ENCODE data around the gene ITGA11.
A peak's percentile ranks its signal among the peaks of the same experiment; 100 is the strongest.
"Not testable (repeated sequence)": the region's sequence is repeated elsewhere in the genome, so short reads cannot be mapped to it uniquely, and the experiment has no call there.

The ITGA11 gene

DNA sequence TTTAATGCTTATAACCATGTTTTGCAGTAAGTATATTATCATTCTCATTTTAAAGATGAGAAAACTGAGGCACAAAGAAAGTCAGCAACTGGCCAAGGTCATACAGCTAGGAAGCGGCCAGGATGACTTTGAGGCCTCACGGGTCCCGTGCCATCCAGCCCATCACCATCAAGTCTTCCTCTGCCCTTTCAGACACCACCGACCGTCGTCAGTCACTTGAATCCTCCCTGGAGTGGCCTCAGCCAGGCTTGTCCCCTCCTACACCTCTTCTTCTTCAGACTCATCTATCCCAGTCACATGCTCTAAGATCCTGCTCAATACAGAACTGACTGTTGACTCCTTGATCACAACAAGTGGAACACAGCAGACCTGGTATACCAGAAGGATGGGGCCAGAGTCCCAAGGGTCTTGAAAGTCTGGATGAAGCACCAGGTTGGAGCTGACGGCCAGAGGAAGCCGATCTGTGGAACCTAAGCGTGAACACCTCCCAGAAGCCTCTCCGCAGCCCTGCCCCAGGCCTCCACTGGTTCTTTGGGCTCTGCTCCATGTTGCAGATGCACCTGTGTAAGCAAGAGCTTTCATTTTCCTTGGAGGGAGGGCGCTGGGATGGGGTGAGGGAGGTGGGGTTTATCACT, 22.1 kb downstream of the ITGA11 start:
- DNase-seq, result no peak

DNA sequence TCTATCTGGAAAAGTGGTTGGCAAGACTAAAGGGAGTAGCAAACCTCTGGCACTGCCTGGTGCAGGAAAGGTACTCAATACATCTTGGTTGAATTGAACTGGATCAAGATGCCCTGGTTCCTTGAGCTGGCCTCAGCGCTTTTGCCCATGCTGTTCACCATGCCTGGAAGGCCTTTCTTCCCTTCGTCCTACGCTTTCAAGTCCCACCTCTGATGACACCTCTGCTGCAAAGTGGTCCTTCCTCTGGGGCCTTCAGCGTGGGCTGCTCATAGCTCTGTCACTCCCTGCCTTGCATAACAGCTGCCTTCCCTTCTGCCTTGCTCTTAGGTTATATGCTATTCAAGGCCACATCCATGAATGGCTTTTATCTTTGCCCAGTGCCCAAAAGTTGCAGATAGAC, 23.0 kb downstream of the ITGA11 start:
- DNase-seq, result no peak

DNA sequence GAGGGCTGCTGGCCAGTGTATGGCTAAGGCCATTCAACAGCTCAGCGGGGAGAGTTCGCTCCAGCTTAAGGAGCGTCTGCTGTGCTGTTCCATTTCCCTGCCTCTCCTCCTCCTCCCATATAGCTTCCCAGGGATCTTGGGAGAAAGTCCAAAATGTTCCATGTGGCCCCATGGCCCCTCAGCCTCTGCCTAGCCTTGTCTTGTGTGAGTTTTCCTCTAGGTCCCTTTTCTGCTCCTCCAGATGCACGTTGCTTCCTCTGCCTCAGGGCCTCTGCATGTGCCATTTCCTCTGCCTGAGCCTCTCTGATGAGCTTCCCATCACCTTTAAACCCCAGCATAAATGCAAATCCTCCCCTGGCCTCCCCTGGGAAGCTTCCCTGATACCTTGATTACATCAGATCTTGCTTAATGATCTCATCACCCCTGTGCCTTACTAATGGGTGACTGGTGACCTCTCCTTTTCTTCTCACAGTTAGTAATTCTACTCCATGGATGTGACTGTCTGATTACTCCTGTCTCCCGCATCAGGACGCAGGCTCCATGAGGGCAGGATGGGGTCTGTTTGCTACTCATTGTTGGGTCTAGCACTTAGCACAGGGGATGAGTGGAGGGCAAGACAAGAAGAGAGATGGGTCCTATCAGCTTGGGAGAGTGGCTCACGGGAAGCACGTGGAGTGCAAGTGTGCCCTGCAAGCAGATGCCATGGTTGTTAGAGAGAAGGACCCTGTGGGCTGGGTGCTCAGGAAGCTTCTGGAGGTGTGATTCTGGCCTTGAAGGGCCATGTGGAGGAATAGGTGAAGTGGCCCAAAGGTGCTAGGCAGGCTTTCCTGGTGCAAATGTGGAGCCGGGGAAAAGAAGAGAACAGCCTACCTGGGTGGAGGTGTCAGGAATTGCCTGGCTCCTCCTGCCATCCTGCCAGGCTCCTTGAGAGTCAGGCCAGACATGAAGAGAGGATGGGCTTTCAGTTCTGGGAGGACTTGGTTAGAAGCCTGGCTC, 23.8 kb downstream of the ITGA11 start:
- DNase-seq, result no peak

DNA sequence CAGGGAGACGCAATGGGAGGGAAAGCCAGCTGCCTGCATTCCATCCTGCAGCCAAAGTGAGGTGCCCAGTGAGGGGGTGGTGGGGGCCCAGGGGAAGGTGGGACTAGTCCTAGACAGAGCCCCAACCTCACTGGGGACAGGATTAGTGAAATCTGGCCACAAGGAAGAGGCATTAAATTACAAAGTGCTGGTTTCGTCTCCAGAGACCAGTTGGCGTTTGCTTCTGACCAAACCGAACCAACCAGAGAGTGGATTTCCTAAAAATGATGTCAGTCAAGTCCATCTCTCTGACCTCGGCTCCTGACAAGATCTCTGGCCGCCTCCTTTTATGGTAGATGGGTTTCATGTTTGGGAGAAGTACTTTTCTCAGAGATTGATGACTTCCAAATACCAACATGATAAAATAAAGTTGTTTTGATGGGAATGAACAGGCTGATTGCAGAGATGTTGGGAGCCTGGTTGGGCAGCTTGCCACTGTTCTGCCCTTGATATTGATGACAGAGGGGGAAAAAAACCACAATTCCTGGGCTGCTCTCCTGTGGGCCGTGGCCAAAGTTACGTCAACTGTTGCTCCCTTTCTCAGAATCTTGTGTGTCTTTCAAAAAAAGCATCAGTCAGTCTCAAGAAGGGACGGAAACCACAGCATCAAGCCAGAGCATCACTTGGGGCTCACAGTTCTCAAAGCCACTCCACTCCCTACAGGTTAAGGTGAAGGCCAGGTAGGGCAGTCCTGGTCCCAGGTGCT, 24.6 kb downstream of the ITGA11 start:
- no peak for DNase-seq

DNA sequence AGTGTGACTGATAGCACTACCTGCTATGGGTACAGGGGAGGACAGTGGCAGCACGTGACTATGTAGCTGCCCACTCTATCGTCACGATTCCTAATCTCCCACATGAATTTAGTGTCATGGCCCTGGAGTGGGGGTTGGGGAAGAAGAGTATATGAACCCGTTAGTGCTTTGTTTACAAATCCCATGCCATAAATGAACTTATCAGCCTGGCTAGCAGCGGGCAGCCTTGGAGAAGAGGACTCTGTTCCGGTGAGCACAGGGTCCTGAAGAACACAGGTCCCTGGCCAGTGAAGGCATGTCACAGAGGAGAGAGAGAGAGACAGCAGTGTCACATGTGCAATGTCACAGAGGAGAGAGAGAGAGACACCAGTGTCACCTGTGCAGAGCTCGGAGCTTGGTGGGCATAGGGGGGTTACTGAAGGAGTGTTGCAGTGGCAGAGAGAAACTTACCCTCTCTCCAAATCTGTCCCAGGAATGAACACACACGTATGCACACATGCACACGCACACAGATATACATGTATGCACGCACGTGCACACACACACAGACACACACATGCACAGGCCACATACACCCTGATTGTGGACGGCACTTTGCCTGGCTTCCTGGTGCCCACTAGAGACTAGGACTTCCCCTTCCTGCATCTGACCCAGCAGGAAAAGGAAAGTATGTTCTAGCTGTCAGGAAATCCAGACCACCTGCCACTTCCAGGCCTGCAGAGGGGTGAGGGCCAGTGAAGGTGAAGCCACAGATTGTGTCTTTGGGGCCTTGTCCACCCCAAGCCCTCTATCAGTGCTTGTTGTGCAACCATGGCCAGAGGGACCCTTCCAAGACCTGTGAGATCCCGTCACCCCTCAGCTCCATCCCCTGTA, 26.3 kb downstream of the ITGA11 start:
- DNase-seq, result no peak

DNA sequence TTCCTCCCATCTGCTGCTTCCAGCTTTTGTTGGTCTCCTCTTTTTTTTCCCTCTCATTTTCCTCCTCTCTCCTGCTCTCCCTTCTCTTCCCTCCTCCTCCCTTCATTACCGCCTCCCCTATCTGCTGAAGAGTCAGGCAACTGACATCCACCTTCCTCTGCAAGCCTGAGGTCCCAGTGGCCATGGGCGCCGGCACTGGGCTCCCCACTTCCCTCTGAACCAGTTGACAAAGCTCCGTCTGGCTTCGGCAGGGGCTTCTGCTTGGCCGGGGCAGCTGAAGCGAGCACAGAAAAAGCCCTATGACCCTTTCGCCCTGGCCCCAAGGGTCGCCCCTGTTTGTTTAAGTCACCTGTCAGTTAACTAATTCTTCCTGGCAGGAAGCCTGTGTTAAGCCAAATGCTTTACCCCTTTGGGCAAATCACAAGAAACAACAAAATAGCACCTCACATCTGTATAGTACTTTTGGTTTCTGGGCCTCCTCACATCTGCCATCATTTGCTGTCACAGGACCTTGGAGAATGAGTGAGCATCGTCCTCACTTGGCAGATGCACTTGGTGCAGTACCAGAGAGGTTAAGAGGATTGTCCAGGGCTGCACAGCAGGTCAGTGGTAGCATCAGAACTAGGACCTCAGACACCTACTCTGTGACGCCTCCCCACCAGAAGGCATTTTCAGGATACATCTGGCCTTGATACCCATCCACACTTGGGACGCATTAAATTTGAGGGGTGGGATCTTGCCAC, 27.7 kb downstream of the ITGA11 start:
- no peak for DNase-seq

DNA sequence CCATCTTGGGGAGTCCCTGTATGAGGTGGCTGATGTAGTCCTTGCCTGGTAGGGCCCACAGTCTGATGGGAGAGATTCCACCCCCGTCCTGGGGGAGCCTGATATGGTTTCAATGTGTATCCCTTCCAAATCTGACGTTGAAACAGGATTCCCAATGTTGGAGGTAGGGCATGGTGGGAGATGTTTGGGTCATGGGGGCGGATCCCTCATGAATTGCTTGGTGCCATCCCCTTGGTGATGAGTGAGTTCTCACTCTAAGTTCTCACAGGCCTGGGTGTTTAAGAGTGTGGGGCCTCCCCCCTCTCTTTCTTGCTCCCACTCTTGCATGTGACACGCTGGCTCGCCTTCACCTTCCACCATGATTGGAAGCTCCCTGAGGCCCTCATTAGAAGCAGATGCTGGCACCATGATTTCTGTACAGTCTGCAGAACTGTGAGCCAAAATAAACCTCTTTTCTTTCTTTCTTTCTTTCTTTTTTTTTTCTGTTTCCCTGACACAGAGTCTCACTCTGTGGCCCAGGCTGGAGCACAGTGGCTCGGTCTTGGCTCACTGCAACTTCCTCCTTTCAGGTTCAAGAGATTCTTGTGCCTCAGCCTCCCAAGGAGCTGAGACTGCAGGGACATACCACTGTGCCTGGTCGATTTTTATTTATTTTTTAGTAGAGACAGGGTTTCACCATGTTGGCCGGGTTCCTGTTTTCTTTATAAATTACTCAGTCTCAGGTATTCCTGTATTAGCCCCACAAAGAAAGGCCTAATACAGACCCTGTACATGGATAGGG, 28.6 kb downstream of the ITGA11 start:
- no peak for DNase-seq

DNA sequence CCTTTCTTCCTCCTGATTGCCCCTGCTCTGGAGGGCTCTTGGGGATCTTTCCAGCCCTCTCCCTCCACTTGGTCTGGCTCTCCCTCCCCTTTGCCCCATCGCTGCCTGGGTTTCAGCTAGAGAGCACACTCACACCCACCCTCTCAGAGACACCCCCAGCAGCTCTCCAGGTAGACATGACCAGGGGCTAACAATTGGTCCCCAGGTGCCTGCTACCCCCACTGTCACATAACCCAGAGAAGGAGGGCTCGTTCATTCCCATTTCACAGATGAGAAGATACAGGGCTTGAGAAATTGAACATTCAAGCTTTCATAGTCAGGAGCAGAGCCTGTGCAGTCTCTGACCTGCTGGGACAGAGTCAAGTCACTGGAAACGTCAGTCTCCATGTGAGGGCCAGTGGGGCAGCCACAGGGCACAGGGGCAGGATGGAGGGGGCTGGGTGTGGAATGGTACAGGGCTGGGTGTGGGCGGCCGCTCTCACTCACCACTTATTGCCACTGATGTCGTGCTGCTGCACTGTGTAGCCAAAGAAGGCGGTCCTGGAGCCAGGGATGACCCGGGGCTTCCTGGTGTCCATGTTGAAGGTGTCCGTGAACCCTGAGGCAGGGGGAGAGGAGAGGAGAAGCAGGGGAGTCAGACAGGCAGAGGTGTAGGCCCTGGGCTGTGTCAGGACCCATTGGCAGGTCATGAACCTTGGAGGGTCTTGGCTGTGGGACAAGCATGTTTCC, 29.4 kb downstream of the ITGA11 start:
- DNase-seq, result no peak

DNA sequence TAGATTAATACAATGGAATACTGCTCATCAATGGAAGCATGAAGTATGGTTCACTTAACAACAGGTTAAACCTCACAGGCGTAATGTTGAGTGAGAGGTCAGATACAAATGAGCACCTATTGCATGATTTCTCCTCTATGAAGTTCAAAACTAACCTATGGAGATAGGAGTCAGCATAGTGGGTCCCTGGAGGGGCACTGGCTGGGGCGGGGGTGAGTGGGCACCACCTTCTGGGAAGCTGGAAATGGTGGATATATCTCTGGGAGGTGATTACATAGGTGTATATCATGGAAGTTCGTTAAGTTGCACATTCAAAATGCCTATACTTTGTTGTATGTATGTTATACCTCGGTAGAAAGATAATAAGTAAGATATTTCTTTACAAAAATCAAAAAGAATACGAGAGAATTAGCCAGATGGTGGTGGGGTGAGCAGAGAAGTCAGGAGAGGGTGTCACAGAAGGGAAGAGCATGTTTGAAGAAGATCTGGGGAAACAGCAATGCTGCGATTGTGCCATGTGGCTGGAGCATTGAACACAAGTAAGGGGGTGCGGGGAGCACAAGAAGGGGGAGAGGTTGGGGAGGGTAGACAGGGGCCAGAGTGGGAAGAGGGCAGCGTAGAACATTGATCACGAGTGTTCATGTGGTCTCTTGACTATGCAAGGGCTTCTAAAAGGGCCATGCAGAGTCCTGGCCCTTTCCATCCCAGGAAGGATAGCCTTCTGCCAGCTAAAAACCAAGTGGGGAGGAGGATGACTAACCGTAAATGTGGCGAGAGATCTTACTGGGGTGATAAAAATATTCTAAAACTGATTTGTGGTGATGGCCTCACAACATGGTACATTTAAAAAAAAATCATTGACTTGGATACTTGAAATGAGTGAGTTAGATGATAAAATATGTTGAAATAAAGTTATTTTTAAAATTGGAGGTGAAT, 30.2 kb downstream of the ITGA11 start:
- DNase-seq, result no peak

DNA sequence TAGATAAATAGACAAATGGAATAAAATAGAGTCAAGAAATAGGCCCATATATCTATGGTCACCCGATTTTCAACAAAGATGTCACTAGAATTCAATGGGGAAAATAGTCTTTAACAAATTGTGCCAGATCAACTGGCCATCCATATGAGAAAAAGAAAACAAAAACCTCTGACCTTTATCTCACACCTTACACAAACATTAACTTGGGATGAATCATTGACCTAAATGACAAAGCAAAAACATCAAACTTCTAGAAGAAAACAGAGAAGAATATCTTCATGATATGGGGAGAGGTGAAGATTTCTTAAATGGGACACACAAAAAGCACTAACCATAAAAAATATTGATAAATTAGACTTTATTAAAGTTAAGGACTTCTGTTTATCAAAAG, 31.9 kb downstream of the ITGA11 start:
- peak; percentile 63 for DNase-seq

DNA sequence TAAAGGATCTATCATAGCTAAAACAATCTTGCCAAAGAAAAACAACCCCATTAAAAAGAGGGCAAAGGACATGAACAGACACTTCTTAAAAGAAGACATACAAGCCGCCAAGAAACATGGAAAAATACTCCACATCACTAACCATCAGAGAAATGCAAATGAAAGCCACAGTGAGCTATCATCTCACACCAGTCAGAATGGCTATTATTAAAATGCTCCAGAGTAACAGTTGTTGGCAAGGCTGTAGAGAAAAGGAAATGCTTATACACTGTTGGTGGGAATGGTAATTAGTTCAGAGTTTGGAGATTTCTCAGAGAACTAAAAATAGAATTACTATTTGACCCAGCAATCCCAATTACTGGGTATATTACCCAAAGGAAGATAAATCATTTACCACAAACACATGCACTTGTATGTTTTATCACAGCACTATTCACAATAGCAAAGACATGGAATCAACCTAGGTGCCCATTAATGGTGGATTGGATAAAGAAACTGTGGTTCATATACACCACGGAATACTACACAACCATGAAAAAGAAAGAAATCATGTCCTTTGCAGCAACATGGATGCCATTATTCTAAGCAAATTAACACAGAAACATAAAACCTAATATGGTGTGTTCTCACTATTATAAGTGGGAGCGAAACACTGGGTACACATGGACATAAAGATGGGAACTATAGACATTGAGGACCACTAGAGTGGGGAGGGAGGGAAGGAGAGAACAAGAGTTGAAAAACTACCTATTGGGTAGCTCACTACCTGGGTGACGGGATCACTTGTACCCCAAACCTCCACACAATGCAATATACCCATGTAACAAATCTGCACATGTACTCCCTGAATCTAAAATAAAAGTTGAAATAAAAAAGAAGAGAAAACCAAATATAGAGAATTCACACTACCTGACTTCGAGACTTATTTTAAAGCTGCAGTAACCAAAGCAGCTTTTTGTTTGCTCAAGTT, 32.6 kb downstream of the ITGA11 start:
- DNase-seq, result no peak

DNA sequence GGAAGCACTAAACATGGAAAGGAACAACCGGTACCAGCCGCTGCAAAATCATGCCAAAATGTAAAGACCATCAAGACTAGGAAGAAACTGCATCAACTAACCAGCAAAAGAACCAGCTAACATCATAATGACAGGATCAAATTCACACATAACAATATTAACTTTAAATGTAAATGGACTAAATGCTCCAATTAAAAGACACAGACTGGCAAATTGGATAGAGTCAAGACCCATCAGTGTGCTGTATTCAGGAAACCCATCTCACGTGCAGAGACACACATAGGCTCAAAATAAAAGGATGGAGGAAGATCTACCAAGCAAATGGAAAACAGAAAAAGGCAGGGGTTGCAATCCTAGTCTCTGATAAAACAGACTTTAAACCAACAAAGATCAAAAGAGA, 34.0 kb downstream of the ITGA11 start:
- not testable (repeated sequence) for DNase-seq

DNA sequence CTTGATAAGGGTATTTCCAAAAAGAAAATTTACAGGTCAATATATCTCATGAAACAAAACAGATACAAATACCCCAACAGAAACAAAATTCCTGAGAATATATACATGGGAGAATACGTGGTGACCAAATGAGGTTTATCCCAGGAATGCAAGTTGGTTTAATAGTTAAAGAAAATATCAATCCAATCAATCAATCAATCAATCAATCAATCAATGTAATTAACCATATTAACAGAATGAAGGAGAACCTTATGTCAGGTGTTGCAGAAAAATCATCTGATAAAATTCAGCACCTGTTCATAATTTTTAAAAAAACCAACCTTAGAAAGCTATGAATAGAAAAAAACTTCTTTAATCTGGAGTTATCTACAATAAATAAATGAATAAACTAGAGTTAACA, 35.9 kb downstream of the ITGA11 start:
- DNase-seq, result no peak

DNA sequence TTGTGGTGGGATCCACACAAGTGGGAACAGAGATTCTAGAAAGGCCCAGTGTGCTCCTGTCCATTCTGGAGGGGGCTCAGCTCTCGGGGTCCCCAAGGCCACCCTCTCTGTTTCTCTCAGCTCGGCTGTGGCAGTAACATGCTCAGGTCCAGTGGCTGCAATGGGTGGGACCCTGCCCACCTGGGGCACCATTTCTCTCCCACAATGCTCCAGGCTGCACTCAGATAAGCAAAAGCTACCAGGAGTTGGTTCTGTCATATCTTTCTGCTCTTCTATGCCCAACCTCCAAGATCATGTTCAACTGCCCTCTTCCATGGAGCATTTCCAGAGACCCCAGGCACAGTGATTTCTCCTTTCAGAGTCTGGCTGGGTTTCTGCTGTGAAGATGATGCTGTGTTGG, 40.8 kb downstream of the ITGA11 start:
- no peak for DNase-seq

DNA sequence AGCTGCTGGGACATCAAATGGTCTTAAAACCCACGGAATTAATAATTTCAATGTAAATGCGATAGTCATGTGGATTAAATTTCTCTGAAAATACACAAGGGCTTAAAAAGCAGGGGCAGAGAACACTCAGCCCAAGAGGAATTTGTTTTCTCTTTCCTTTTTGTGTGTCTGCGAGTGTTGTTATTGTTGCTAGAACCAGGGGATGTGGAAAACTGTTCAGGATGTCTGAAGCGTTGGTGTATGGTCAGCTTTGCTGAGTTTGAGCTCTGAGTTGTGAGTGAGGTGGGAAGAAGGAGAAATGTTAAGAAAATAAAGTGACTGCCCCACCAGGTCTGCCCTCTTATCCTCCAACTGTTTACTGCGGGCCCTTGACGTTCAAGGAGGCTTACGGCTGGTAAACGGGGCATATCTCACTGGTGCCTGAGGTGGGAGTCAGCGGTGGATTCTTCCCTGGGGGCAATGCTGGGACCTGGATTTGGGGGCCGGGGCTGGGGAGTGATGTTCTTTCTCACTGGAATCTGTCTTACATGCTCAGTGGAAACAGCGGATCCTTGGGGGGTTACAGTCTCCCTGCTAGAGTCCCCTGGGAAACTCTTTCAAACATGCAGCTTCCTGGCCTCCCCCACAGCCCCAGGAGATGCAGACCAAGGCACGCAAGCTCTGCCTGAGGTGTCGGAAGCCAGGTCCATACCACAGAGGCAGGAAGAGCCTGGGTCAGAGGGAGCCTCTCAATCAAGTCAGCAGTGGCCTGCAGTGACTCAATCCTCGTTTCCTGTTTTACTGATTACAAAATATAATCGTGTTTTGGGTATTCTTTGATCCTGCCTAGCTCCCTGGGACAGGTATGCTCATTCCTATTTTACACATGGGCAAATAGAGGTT, 41.8 kb downstream of the ITGA11 start:
- DNase-seq, result no peak

DNA sequence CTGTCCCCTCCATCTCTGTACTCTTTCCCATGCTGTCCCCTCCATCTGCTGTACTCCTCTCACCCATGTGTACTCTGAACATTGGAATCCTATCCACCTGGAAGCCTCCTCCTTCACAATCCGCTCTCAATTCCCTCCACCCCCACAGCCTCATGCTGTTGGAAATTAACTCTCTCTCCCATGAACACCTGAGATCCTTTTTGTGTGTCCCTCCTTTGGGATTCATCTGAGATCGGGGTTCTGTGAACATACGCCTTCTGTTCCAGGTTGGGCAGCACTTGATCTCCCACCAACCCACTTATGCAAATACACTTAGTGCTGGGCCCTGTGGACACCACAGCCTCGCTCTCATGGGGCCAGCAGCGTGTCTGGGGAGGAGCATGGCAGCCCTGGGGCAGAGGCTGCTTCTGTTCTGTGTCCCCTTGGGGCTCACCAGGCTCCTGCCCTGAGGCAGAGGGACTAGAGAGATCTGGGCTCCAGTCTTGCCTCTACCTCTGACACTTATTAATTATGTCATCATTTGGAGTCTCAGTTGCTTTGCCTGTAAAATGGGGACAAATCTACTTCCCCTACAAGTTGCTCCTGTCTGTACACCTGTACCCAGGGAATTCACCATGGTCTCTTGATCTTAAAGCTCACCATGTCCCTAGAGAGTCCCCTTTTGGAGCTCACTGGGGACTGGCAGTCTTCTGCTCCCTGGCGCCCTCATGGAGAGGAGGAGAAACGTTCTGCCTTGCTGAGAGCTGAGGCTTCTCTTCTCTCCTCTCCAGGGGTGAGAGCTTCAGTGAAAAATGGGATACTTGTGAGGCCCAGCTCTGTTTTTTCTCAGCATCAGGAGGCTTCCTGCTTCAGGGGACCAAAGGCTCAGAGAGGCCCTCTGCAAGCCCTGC, 42.7 kb downstream of the ITGA11 start:
- no peak for DNase-seq
